CD4-positive, alpha-beta T cell (primary cell): ENCODE measurements around the gene ADGRD1. TPM values are rescaled to one million over a fixed set of nuclear protein-coding genes. Genes with fewer than 3 reads are reported as not detected.

ENCODE experiments used
- ATAC-seq: fragments of 200-7000 bp; cut with Tn5 transposase; one replicate; pipeline ENCODE4 v1.10.0; 2022; ENCODE audit warnings: mild to moderate bottlenecking; ENCODE audit not compliant: poor library complexity
- CTCF ChIA-PET: fragments of 350-600 bp; sonication (Branson Sonifier 250); formaldehyde crosslinking; loops from one replicate; lab custom pipeline; 2021; ENCODE audit warnings: antibody characterized with exemption, inconsistent platforms; lab: Charles Lee
- POLR2A ChIA-PET: fragments of 350-600 bp; sonication (Branson Sonifier 250); formaldehyde crosslinking; loops from one replicate; lab custom pipeline; 2021; ENCODE audit warnings: antibody characterized with exemption, inconsistent platforms; lab: Charles Lee
- DNase-seq, 14 experiments: peaks; one replicate each; pipeline ENCODE4 v3.0.0-alpha.2; 2013 to 2020; ENCODE audit warnings: mixed read lengths in 2 of 14
- H3K27ac ChIP-seq, 2 donors: one replicate each; pipeline versions ENCODE4 v1.5.1 to v1.7.0; 2013; ENCODE audit warnings: low read length in 2 of 2, low read depth in 1 of 2, mild to moderate bottlenecking in 1 of 2
- H3K27me3 ChIP-seq, 2 experiments: 1 replicate in 1 of 2; 2 replicates in 1 of 2; pipeline versions ENCODE4 v1.6.1 to v1.7.0; 2013; ENCODE audit warnings: low read length in 2 of 2, control low read depth in 1 of 2, mild to moderate bottlenecking in 1 of 2, moderate library complexity in 1 of 2; ENCODE audit not compliant: insufficient read depth in 2 of 2, control insufficient read depth in 1 of 2
- H3K36me3 ChIP-seq: one replicate; pipeline ENCODE4 v1.6.1; 2013; ENCODE audit warnings: low read length, control low read depth; ENCODE audit not compliant: insufficient read depth
- H3K4me1 ChIP-seq: one replicate; pipeline ENCODE4 v1.6.1; 2013; ENCODE audit warnings: low read length, control low read depth; ENCODE audit not compliant: insufficient read depth
- H3K4me3 ChIP-seq: one replicate; pipeline ENCODE4 v1.5.1; 2013; ENCODE audit warnings: mild to moderate bottlenecking, low read length, moderate library complexity
- H3K9me3 ChIP-seq, 2 experiments: 1 replicate in 1 of 2; 2 replicates in 1 of 2; pipeline versions ENCODE4 v1.6.1 to v1.7.0; 2013; ENCODE audit warnings: low read length in 2 of 2, mild to moderate bottlenecking in 2 of 2, control low read depth in 1 of 2, moderate library complexity in 1 of 2; ENCODE audit not compliant: control insufficient read depth in 1 of 2, insufficient read depth in 1 of 2
- H3K27ac Mint-ChIP-seq: one replicate; pipeline ENCODE4 v1.8.0; 2020; ENCODE audit warnings: mixed read lengths
- H3K27me3 Mint-ChIP-seq: one replicate; pipeline ENCODE4 v1.8.0; 2021; ENCODE audit warnings: mixed read lengths
- H3K36me3 Mint-ChIP-seq: one replicate; pipeline ENCODE4 v1.8.0; 2021; ENCODE audit warnings: low read depth, mixed read lengths
- H3K4me1 Mint-ChIP-seq: one replicate; pipeline ENCODE4 v1.8.0; 2021; ENCODE audit warnings: low read depth, mixed read lengths
- H3K4me3 Mint-ChIP-seq: one replicate; pipeline ENCODE4 v1.8.0; 2020; ENCODE audit warnings: mild to moderate bottlenecking, mixed read lengths
- H3K9me3 Mint-ChIP-seq: one replicate; pipeline ENCODE4 v1.8.0; 2020; ENCODE audit warnings: mixed read lengths
- CTCF ChIP-seq: fragments of 200-600 bp; IDR thresholded peaks from one replicate; pipeline ENCODE4 v1.8.0; 2022; ENCODE audit warnings: antibody characterized with exemption, mild to moderate bottlenecking
- intact Hi-C, 2 experiments: fragments of 100-400 bp; cut with DNase I in 1 of 2; cut with micrococcal nuclease in 1 of 2; formaldehyde crosslinking; loops; one replicate each; pipeline versions ENCODE4 v1.15.1 to v1.9.0; 2023 to 2025; cut with DNase I, micrococcal nuclease
- total RNA-seq, 174 experiments: library from RNA in 2 of 174; stranded (reverse) in 2 of 174; gene quantifications; one replicate each; pipeline ENCODE4 v1.2.3 and lab custom pipeline; 2021 to 2026

The ADGRD1 gene
- total RNA-seq, 2 experiments from 2014 or later, result 0.22 TPM; not detected in 1

- no peaks in the 10 kb centered on the region for H3K9me3 Mint-ChIP-seq
- H3K4me3 Mint-ChIP-seq, result no peak overlapping the region
- H3K4me1 ChIP-seq, result no peaks in the 10 kb centered on the region
- H3K9me3 ChIP-seq, result no peaks in the 10 kb centered on the region
- ChIA-PET POLR2A (no interaction called here), CTCF (no interaction called here)
- no peak overlapping the region for H3K27ac Mint-ChIP-seq
- no peak for TF ChIP-seq CTCF
- no peak overlapping the region for H3K27ac ChIP-seq
- no peaks in the 10 kb centered on the region for H3K4me1 Mint-ChIP-seq
- H3K36me3 Mint-ChIP-seq, result no peaks in the 10 kb centered on the region
- H3K27me3 Mint-ChIP-seq, result peaks cover 63% of the 10 kb centered on the region
- H3K4me3 ChIP-seq, result no peak overlapping the region
- DNase-seq (no peak), ATAC-seq (no peak)
- H3K36me3 ChIP-seq, result no peaks in the 10 kb centered on the region
- peaks cover 0 to 4% of the 10 kb centered on the region in 2 experiments for H3K27me3 ChIP-seq
- intact Hi-C loops, result no loop called here
Observed at GRCh38 chr12:130988751-130989150, 35.0 kb downstream of the ADGRD1 start.

GRCh38 chr12:130989391-130989790, 35.7 kb downstream of the ADGRD1 start:
- Histone ChIP-seq H3K4me1 (no peaks in the 10 kb centered on the region), H3K36me3 (no peaks in the 10 kb centered on the region), H3K9me3 (no peaks in the 10 kb centered on the region), H3K4me3 (no peak overlapping the region), H3K27ac (no peak overlapping the region), H3K27me3 (peaks cover 0 to 4% of the 10 kb centered on the region in 2 experiments)
- H3K27me3 Mint-ChIP-seq, result peaks cover 59% of the 10 kb centered on the region
- CTCF ChIA-PET, result no interaction called here
- intact Hi-C loops, result no loop called here
- no peaks in the 10 kb centered on the region for H3K9me3 Mint-ChIP-seq
- peak in 1 of 14 experiments; percentile 16 for DNase-seq
- no peak for TF ChIP-seq CTCF
- POLR2A ChIA-PET, result no interaction called here
- no peaks in the 10 kb centered on the region for H3K4me1 Mint-ChIP-seq
- H3K36me3 Mint-ChIP-seq, result no peaks in the 10 kb centered on the region
- no peak for ATAC-seq
- H3K4me3 Mint-ChIP-seq, result no peak overlapping the region
- no peak overlapping the region for H3K27ac Mint-ChIP-seq

- Mint-ChIP-seq H3K4me3 (no peak overlapping the region), H3K4me1 (no peaks in the 10 kb centered on the region), H3K27ac (no peak overlapping the region), H3K27me3 (peaks cover 56% of the 10 kb centered on the region), H3K36me3 (no peaks in the 10 kb centered on the region), H3K9me3 (no peaks in the 10 kb centered on the region)
- POLR2A ChIA-PET, result no interaction called here
- H3K27ac ChIP-seq, result no peak overlapping the region
- peaks cover 2 to 4% of the 10 kb centered on the region in 2 experiments for H3K27me3 ChIP-seq
- intact Hi-C loops, result no loop called here
- H3K36me3 ChIP-seq, result no peaks in the 10 kb centered on the region
- ATAC-seq, result no peak
- no peak overlapping the region for H3K4me3 ChIP-seq
- no peaks in the 10 kb centered on the region for H3K4me1 ChIP-seq
- CTCF ChIA-PET, result no interaction called here
- peak in 1 of 14 experiments; percentile 6 for DNase-seq
- no peak for TF ChIP-seq CTCF
- H3K9me3 ChIP-seq, result peaks cover 0 to 5% of the 10 kb centered on the region in 2 experiments
Observed at GRCh38 chr12:130990034-130990433, 36.3 kb downstream of the ADGRD1 start.
